Kidney glomerular epithelial cell (primary cell): ENCODE measurements around the gene MIOX.
"Not testable (repeated sequence)": the region's sequence is repeated elsewhere in the genome, so short reads cannot be mapped to it uniquely, and the experiment has no call there.

Source experiments
- DNase-seq: peaks from one replicate; lab custom pipeline; 2025; lab: John Stamatoyannopoulos, UW

Gene MIOX

GRCh38 chr22:50517495-50518260, 31.0 kb downstream of the MIOX start:
- no peak for DNase-seq

- no peak for DNase-seq
Observed at GRCh38 chr22:50518606-50519005, 31.9 kb downstream of the MIOX start.

- DNase-seq, result no peak
Observed at GRCh38 chr22:50519151-50519550, 32.5 kb downstream of the MIOX start.

- DNase-seq, result not testable (repeated sequence)
Observed at GRCh38 chr22:50520184-50520583, 33.5 kb downstream of the MIOX start.

- DNase-seq, result no peak
Observed at GRCh38 chr22:50520826-50521453, 34.3 kb downstream of the MIOX start.

DNA sequence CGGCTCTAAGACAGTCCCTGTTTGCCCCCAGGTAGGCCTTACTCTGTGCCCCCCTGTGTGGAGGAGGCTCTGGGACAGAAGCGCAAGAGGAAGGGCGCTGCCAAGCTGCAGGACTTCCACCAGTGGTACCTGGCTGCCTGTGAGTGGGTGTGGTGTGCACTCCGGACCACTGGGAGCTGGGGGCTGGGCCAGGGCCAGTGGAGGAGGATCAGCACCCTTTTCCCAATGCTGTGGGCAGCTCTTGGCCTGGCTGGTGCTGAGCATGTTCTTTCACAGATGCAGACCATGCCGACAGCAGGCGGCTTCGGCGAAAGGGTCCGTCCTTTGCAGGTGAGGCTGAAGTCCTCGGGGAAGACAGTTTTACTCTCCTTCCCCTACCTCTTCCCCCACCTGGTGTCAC, 35.1 kb downstream of the MIOX start:
- no peak for DNase-seq

GRCh38 chr22:50522208-50522805, 35.6 kb downstream of the MIOX start:
- DNase-seq, result no peak

DNA sequence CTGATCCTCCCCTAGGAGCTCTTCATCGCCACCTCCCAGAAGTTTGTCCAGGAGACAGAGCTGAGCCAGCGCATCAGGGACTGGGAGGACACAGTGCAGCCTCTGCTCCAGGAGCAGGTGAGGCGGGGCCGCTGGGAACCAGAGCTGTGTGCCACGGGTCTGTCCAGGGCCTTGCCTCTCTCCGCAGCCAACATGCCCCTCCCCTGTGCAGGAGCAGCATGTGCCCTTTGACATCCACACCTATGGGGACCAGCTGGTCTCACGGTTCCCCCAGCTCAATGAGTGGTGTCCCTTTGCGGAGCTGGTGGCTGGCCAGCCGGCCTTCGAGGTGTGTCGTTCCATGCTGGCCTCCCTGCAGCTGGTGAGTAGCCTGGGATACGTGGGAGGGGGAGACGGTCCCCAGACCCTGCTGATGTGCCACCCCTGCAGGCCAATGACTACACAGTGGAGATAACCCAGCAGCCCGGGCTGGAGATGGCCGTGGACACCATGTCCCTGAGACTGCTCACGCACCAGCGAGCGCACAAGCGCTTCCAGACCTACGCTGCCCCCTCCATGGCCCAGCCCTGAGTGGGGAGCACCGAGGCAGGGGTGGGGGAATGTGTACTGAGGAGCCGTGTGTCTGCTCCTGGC, 36.3 kb downstream of the MIOX start:
- DNase-seq, result no peak

DNA sequence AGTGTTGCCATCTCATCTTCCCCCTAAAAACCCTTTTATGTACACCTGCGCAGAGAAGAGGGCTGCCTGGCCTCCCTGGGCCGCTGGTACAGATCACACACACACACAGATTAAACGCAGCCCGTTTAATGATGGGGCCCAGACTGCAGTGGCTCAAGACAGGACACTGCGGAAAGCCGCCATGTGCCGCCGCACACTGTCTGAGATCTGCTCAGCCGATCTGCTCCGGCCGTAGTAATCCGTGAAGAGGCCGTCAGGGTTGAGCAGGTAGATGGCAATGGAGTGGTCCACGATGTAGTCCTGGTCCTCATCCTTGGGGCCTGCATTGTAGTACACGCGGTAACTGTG, 36.8 kb downstream of the MIOX start:
- DNase-seq, result no peak

DNA sequence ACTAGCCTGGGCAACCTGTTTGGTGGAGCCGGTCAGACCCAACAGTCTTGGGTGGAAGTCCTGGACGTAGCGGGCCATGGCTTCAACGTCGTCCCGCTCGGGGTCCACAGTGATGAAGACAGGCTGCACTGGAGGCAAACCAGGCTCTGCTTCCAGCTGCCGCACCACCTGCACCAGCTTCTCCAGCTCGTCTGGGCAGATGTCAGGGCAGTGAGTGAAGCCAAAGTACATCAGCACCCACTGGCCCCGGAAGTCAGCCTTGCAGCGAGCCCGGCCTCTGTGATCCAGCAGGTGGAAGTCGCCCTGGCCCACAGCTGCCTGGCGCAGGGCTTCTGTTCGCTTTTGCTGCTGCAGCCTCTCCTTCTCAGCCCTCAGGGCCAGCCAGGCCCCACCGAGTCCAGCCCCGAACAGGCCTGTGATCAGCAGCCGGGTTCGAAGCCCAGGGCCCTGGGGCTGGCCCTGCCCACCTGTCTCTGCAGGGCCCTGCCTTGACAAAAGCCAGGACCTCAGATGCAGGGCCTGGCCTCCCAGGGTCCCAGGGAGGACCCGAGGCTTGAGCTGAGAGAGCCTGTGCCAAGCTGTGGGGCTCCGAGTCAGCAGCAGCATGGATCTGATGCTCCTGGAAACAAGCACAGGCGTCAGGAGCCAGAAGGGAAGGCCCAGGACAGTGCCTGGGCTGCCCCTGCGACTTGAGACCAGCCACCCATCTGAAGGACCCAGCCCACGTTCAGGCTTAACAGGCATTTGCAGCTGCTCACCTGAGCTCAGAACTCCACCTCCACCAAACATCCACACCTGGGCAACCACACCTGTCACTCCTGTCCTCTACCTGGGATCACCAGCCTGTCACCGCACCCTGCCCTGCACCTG, 37.4 kb downstream of the MIOX start:
- DNase-seq, result no peak

DNA sequence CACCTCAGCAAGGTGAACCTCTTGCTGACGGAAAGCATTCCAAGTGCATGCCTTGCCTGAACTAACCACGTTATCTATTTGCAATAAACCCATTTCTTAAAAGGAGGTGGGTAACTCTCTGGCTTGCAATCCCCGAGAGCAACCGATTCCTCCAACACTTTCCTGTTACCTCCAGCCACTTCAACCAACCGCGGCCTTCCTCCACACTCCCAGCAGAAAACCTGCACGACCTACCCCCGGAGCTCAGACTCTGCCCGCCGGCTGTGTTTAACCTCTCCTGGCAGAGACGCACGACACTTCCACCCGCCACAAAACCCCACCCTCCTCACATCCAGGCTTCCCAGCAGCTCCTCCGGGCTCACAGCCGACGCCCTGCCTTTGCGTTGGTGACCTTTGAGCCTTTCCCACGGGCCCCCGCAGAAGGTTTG, 38.0 kb downstream of the MIOX start:
- DNase-seq, result no peak

DNA sequence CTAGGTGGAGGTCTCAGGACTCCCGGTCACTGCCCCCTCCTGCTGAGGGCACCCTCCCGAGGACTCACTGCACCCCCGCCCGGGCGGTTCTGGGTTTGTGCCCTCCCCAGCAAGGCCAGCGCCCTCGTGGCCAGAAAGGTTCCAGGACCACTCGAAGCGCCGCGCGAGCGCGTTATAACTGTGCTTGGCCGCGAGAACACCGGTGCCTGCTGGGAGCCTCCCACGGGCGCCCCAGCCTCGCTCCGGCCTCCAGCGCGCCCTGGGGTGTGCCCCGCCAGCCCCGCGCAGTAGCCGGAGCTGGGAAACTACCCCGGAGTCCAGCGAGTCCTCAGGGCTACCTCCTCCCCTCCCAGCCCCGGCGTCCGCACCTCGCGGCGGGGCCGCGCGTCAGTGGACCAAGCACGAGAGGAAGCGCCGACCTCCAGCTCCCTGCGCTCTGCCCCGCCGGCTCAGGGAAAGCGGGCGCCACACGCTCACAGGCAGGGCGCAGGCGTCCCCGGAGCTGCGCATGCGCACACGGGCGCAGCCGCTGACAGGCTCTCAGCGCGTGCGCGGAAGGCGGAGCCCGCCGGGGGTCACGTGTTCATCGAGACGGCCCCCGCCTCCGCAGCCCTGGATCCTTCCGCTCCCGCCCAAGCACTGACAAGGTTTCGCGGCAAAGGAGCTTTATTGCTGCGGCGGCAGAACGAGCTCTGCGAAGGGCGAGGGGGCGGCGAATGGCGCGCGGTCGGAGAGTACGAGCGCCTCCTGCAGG, 38.6 kb downstream of the MIOX start, which contains the start of gene SCO2:
TSS of gene SCO2 (minus strand) at position 495 of the 754 bp plus-strand sequence. CDS start 1,187 bp downstream, outside the sequence.
- peak; percentile 93 for DNase-seq

- no peak for DNase-seq
Observed at GRCh38 chr22:50525858-50526107, 39.1 kb downstream of the MIOX start.

- DNase-seq, result peak; percentile 45
Observed at GRCh38 chr22:50526108-50526833, 39.6 kb downstream of the MIOX start.

GRCh38 chr22:50526834-50527801, 40.5 kb downstream of the MIOX start:
- DNase-seq, result no peak

- DNase-seq, result no peak
Observed at GRCh38 chr22:50527921-50528681, 41.4 kb downstream of the MIOX start.

GRCh38 chr22:50528682-50529415, 42.2 kb downstream of the MIOX start:
- no peak for DNase-seq

DNA sequence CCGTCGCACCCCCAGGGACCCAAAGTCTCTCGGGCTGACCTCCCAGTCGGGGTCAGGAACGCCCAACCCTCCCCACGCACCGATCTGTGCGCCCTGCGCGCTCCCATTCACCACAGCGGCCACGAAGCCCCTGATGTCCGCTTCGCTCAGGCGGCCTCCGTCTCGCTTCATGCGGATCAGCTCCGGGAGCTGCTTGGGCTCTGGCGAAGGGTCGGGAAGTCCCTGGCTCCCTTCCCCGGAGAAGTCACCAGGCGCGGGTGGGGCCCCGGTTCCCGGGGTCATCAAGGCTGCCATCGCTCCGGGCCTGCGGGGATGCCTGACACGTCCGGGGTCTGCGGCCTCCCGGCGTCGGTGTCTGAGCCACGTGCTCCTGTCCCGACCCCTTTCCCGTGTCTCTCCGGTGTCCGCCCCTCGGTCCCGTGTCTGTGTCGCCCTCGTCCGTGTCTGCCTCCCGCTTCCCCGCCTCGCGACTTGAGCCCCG, 42.8 kb downstream of the MIOX start:
- no peak for DNase-seq
